Activated CD4-positive, alpha-beta T cell treated with anti-CD3 and anti-CD28 coated beads, Interleukin-2, amount 50 U/mL, for 1 hour (primary cell): ENCODE data around the gene SORCS3.

Source experiments
- DNase-seq: peaks from one replicate; pipeline ENCODE4 v3.0.0-alpha.2; 2020

The SORCS3 gene

GRCh38 chr10:104646146-104646545 is 5.1 kb downstream of the SORCS3 start:
- no peak for DNase-seq

- no peak for DNase-seq
Measured at GRCh38 chr10:104648421-104648820, 7.3 kb downstream of the SORCS3 start.

- no peak for DNase-seq
Measured at GRCh38 chr10:104650072-104650471, 9.0 kb downstream of the SORCS3 start.

GRCh38 chr10:104650635-104651331 is 9.7 kb downstream of the SORCS3 start:
- no peak for DNase-seq

GRCh38 chr10:104657036-104657435 is 15.9 kb downstream of the SORCS3 start:
- DNase-seq, result no peak

- no peak for DNase-seq
Measured at GRCh38 chr10:104657457-104657856, 16.4 kb downstream of the SORCS3 start.

- no peak for DNase-seq
Measured at GRCh38 chr10:104658067-104658466, 17.0 kb downstream of the SORCS3 start.

- DNase-seq, result no peak
Measured at GRCh38 chr10:104659809-104660208, 18.7 kb downstream of the SORCS3 start.

GRCh38 chr10:104663076-104663475 is 22.0 kb downstream of the SORCS3 start:
- DNase-seq, result no peak

GRCh38 chr10:104663563-104663962 is 22.5 kb downstream of the SORCS3 start:
- no peak for DNase-seq

- no peak for DNase-seq
Measured at GRCh38 chr10:104664205-104664604, 23.1 kb downstream of the SORCS3 start.

- DNase-seq, result no peak
Measured at GRCh38 chr10:104665174-104665573, 24.1 kb downstream of the SORCS3 start.

- DNase-seq, result no peak
Measured at GRCh38 chr10:104666106-104666505, 25.0 kb downstream of the SORCS3 start.

- DNase-seq, result no peak
Measured at GRCh38 chr10:104676874-104677273, 35.8 kb downstream of the SORCS3 start.

- no peak for DNase-seq
Measured at GRCh38 chr10:104678658-104679057, 37.6 kb downstream of the SORCS3 start.

GRCh38 chr10:104680467-104681401 is 39.6 kb downstream of the SORCS3 start:
- DNase-seq, result no peak

GRCh38 chr10:104681485-104681884 is 40.4 kb downstream of the SORCS3 start:
- no peak for DNase-seq

GRCh38 chr10:104683567-104683966 is 42.5 kb downstream of the SORCS3 start:
- DNase-seq, result no peak

GRCh38 chr10:104686829-104687228 is 45.7 kb downstream of the SORCS3 start:
- no peak for DNase-seq

- no peak for DNase-seq
Measured at GRCh38 chr10:104688251-104689042, 47.4 kb downstream of the SORCS3 start.

- no peak for DNase-seq
Measured at GRCh38 chr10:104689105-104689504, 48.0 kb downstream of the SORCS3 start.

GRCh38 chr10:104689547-104689946 is 48.5 kb downstream of the SORCS3 start:
- DNase-seq, result no peak

- no peak for DNase-seq
Measured at GRCh38 chr10:104690101-104690500, 49.0 kb downstream of the SORCS3 start.
